AG10803 (cell line): Measurements from ENCODE around the gene CELF2.

ENCODE experiments used
- DNase-seq: peaks from one replicate; pipeline ENCODE4 v3.0.0; 2010; ENCODE audit warnings: low read depth
- H3K4me3 ChIP-seq: 2 replicates; pipeline ENCODE4 v1.5.1; 2011; ENCODE audit warnings: mild to moderate bottlenecking, low read length, control low read depth
- TF ChIP-seq, protein P1 (sequence below): conservative IDR thresholded peaks from 2 replicates; pipeline ENCODE4 v1.5.1; 2011; ENCODE audit warnings: mild to moderate bottlenecking, low read length, control low read depth, inconsistent platforms

The CELF2 gene

GRCh38 chr10:11164803-11165590 lies 147.3 kb downstream of the CELF2 start:
- TF ChIP-seq, protein P1, sequence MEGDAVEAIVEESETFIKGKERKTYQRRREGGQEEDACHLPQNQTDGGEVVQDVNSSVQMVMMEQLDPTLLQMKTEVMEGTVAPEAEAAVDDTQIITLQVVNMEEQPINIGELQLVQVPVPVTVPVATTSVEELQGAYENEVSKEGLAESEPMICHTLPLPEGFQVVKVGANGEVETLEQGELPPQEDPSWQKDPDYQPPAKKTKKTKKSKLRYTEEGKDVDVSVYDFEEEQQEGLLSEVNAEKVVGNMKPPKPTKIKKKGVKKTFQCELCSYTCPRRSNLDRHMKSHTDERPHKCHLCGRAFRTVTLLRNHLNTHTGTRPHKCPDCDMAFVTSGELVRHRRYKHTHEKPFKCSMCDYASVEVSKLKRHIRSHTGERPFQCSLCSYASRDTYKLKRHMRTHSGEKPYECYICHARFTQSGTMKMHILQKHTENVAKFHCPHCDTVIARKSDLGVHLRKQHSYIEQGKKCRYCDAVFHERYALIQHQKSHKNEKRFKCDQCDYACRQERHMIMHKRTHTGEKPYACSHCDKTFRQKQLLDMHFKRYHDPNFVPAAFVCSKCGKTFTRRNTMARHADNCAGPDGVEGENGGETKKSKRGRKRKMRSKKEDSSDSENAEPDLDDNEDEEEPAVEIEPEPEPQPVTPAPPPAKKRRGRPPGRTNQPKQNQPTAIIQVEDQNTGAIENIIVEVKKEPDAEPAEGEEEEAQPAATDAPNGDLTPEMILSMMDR: no peak
- peak; percentile 81 for DNase-seq
- H3K4me3 ChIP-seq: peak overlapping the region; percentile 65

DNA sequence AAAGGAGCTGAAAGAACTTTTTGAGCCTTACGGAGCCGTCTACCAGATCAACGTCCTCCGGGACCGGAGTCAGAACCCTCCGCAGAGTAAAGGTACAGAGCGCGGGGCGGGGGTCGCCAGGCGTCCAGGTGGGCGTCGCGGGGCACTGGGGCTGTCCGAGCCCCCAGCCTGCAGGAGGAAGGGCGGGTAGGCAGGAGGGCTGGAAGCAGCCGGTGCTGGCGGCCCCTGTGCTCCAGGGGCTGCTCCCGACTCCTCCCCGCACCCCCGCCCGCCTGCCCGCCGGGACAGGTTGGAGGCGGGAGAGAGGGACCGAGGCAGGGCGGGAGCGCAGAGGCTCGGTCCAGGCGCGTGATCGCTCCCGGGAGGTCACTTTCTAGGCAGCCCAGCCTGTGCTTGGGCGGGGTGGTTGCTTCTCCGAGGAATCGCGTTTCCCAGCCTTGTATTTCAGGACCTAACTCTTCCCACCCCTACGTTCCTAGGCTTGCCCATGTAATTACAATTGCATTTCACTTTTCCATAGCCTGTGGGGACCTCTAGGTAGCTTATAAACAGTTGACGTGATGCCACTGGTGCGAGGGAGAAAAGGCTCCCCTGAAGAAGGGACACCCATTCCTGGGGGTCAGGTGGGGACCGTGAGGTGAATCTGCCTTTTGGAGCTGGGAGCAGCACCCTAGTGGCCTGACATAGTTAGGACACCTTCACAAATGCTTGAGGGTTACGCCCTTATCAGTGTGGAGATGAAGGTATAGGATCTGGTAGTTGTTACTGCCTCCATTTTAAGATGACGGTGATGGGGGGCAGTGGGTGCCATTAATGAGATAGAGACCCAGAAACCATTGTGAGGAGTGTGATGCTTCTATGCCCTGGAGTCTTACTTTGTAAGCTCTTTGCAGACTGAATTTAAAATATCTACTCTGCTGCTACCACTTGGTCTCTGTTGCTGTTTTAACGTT lies 148.2 kb downstream of the CELF2 start:
- TF ChIP-seq, protein P1: peak; percentile 50
- DNase-seq: no peak
- H3K4me3 ChIP-seq: peak overlapping the region; percentile 65

DNA sequence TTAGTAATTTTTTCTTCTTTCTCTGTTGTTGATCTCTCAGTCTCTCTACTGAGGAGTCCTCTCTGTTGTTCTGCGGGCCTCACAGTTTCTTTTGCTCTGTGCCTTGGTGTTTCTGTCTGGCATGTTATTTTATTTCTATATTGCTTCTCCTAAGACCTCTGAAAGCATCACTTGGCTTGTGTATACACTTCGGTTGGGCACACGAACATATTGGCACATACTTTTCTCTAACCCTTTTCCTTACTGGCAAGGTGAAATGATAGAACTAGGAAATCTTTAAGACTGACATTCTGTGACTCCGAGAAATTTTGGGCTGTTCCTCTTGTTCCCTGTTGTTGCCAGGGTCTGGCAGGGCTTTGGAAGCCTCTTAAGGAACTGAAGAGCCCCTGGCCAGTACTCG lies 148.9 kb downstream of the CELF2 start:
- DNase-seq: no peak
- TF ChIP-seq, protein P1: no peak
- H3K4me3 ChIP-seq: no peak overlapping the region

- H3K4me3 ChIP-seq: no peak overlapping the region
- TF ChIP-seq, protein P1: no peak
- no peak for DNase-seq
Measured at GRCh38 chr10:11167233-11167966, 149.7 kb downstream of the CELF2 start.

- TF ChIP-seq, protein P1: no peak
- no peak overlapping the region for H3K4me3 ChIP-seq
Measured at GRCh38 chr10:11168423-11169090, 150.9 kb downstream of the CELF2 start.

DNA sequence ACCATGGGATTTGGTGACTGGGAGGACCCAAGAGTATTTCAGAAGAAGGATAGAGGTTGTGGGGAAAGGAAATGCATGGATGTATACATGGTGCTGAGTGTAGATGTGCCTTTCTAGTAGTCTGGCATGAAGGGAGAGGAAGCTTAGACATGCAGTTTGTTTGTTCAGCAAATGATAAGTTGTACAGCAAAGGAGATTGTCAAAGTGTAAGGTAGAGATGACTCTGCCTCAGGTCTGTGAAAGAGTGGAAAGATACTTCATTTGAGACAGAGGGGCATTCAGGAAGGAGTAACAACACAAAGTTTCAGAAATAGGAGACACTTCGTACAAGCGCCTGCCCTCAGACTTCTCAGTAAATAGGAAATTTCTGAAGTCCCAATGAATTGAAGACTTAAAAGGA lies 152.3 kb downstream of the CELF2 start:
- no peak for DNase-seq
- H3K4me3 ChIP-seq: no peak overlapping the region
- TF ChIP-seq, protein P1: no peak

More at GRCh38 chr10:11168423-11169090, 150.9 kb downstream of the CELF2 start:
- DNase-seq: no peak
